CD4-positive, CD25-positive, alpha-beta regulatory T cell (primary cell): ENCODE results near the gene TXNDC17. TPM values are rescaled to one million over a fixed set of nuclear protein-coding genes. Genes with fewer than 3 reads are reported as not detected.
"Not testable (repeated sequence)": the region's sequence is repeated elsewhere in the genome, so short reads cannot be mapped to it uniquely, and the experiment has no call there.

Source experiments
- ATAC-seq, 2 donors: fragments of 150-1000 bp; cut with Tn5 transposase; one replicate each; pipeline ENCODE4 v1.10.0; 2021; ENCODE audit warnings: low read depth in 2 of 2, moderate number of reproducible peaks in 2 of 2, moderate library complexity in 1 of 2
- DNase-seq, 3 donors: peaks; one replicate each; pipeline versions ENCODE4 v3.0.0 to v3.0.0-alpha.2; 2012 to 2022; ENCODE audit warnings: mixed read lengths in 1 of 3
- H3K27ac ChIP-seq: one replicate; pipeline ENCODE4 v1.7.0; 2013; ENCODE audit warnings: mild to moderate bottlenecking, low read length; ENCODE audit not compliant: insufficient read depth, poor library complexity, severe bottlenecking
- H3K27me3 ChIP-seq: one replicate; pipeline ENCODE4 v1.7.0; 2013; ENCODE audit warnings: low read length; ENCODE audit not compliant: control insufficient read depth, insufficient read depth
- H3K36me3 ChIP-seq: one replicate; pipeline ENCODE4 v1.7.0; 2013; ENCODE audit warnings: mild to moderate bottlenecking, low read length, moderate library complexity; ENCODE audit not compliant: control insufficient read depth, insufficient read depth
- H3K4me1 ChIP-seq: 2 replicates; pipeline ENCODE4 v1.7.0; 2013; ENCODE audit warnings: mild to moderate bottlenecking, low read length; ENCODE audit not compliant: insufficient read depth, control insufficient read depth, poor library complexity, severe bottlenecking
- H3K4me3 ChIP-seq: one replicate; pipeline ENCODE4 v1.7.0; 2013; ENCODE audit warnings: low read depth, mild to moderate bottlenecking, low read length, moderate library complexity
- H3K9me3 ChIP-seq, 2 experiments: 1 replicate in 1 of 2; 2 replicates in 1 of 2; pipeline ENCODE4 v1.7.0; 2013; ENCODE audit warnings: low read length in 2 of 2, mild to moderate bottlenecking in 1 of 2, moderate library complexity in 1 of 2; ENCODE audit not compliant: control insufficient read depth in 2 of 2
- H3K27ac Mint-ChIP-seq, 3 donors: one replicate each; pipeline ENCODE4 v1.8.0; 2020 to 2022; ENCODE audit warnings: mild to moderate bottlenecking in 3 of 3, mixed read lengths in 3 of 3, moderate library complexity in 2 of 3
- H3K27me3 Mint-ChIP-seq: one replicate; pipeline ENCODE4 v1.8.0; 2022; ENCODE audit warnings: mild to moderate bottlenecking, mixed read lengths
- H3K36me3 Mint-ChIP-seq: one replicate; pipeline ENCODE4 v1.8.0; 2020; ENCODE audit warnings: mixed read lengths
- H3K4me1 Mint-ChIP-seq, 4 donors: one replicate each; pipeline ENCODE4 v1.8.0; 2020 to 2022; ENCODE audit warnings: mixed read lengths in 4 of 4, mild to moderate bottlenecking in 1 of 4
- H3K4me3 Mint-ChIP-seq, 4 donors: one replicate each; pipeline ENCODE4 v1.8.0; 2020 to 2022; ENCODE audit warnings: mild to moderate bottlenecking in 4 of 4, mixed read lengths in 4 of 4, moderate library complexity in 3 of 4
- H3K9me3 Mint-ChIP-seq, 7 donors: one replicate each; pipeline ENCODE4 v1.8.0; 2020 to 2022; ENCODE audit warnings: mixed read lengths in 7 of 7, mild to moderate bottlenecking in 3 of 7, moderate library complexity in 2 of 7
- polyA plus RNA-seq, 4 donors: library from polyadenylated mRNA; unstranded; fragments of 300-500 nt; fragmentation: Illumina TruSeq; gene quantifications; one replicate each; pipeline ENCODE4 v1.2.3, GENCODE V29; 2021
- total RNA-seq: library from RNA; stranded (reverse); gene quantifications from one replicate; pipeline ENCODE4 v1.2.3, GENCODE V29; 2022

TXNDC17 gene
- total RNA-seq (15.0 TPM), polyA plus RNA-seq (100 to 1,000 TPM; 121 to 262 (median 177) TPM)

DNA sequence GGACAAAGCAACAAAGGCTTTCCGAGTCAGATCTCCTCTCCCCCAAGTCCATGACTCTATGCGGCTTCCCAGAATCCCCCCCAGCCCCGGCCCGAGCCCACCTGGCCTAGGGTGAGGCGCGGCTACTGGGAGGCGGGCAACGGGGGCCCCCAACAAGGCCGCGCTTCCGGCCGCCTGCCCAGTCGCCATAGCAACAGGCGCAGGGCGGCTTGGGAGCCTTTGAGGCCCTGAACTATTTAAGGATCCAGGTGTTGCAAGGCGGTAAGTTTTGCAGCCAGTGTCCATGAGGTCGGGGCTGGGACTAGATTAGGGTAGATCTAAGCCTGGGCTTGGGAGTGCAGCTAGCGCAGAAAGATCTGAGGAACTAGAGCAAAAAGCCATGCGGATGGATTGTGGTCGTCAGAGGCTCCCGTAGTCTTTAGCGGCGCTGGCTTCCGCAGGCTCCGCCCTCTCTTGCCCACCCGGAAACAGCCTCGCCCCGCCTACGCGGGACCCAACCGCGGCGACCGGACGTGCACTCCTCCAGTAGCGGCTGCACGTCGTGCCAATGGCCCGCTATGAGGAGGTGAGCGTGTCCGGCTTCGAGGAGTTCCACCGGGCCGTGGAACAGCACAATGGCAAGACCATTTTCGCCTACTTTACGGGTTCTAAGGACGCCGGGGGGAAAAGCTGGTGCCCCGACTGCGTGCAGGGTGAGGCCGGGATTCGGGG lies at the start of gene TXNDC17, which contains the start of gene KIAA0753:
Gene TXNDC17 (plus strand): TSS at position 525 of the 711 bp plus-strand sequence. CDS start 23 bp downstream, at position 548.
Gene KIAA0753 (minus strand): TSS at position 176 of the 711 bp plus-strand sequence. CDS start 5,608 bp downstream, outside the sequence.
- H3K9me3 ChIP-seq = no peaks in the 10 kb centered on the region
- Mint-ChIP-seq H3K27ac (peak within 1 kb of the TSS; percentile 98), H3K36me3 (peaks cover 15% of the 10 kb centered on the region), H3K27me3 (peaks cover 8% of the 10 kb centered on the region), H3K4me1 (peaks cover 26 to 66% (median 48%) of the 10 kb centered on the region in 4 donors), H3K9me3 (no peaks in the 10 kb centered on the region), H3K4me3 (peak within 1 kb of the TSS; percentile 93 to 98 (median 95))
- DNase-seq (peak; percentile 83 to 95 (median 90)), ATAC-seq (peak; percentile 94)
- H3K4me3 ChIP-seq = peak within 1 kb of the TSS; percentile 92
- peaks cover 35% of the 10 kb centered on the region for H3K4me1 ChIP-seq
- no peaks in the 10 kb centered on the region for H3K27me3 ChIP-seq
- H3K27ac ChIP-seq = peak within 1 kb of the TSS; percentile 83
- peaks cover 19% of the 10 kb centered on the region for H3K36me3 ChIP-seq

DNA sequence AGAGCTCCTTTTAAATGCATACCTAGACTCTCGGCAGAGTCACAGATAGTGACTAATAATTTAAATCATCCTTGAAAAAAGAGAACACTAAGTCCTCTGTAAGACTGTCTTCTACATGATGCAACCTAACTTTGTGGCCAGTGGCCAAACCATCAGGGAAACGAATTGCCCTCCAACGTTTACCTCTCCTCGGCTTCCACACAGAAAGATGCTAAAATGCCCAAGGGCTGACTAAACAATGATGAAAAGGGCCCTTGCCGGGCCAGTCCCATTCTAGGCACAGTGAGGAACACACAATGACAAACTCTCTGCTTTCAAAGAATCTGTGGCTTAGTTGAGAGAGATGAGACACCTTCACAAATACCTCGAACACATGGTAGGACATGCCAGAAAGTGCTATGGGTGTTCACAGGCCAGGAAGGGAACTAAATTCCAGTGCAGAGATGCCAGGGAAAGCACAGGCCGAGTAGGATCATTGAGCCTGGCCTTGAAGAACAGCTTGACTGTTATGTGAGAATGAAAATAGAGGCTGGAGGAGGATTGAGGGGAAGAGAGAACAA lies 49.2 kb upstream of the TXNDC17 start:
- Histone ChIP-seq H3K4me1 (no peaks in the 10 kb centered on the region), H3K27ac (no peak overlapping the region), H3K27me3 (no peaks in the 10 kb centered on the region), H3K36me3 (peaks cover 68% of the 10 kb centered on the region), H3K9me3 (no peaks in the 10 kb centered on the region), H3K4me3 (no peak overlapping the region)
- no peak overlapping the region for H3K4me3 Mint-ChIP-seq
- no peaks in the 10 kb centered on the region for H3K4me1 Mint-ChIP-seq
- H3K36me3 Mint-ChIP-seq = peaks cover 74% of the 10 kb centered on the region
- DNase-seq (no peak), ATAC-seq (no peak)
- peak overlapping the region in 1 of 3 donors; percentile 4 for H3K27ac Mint-ChIP-seq
- H3K9me3 Mint-ChIP-seq = no peaks in the 10 kb centered on the region
- H3K27me3 Mint-ChIP-seq = no peaks in the 10 kb centered on the region

DNA sequence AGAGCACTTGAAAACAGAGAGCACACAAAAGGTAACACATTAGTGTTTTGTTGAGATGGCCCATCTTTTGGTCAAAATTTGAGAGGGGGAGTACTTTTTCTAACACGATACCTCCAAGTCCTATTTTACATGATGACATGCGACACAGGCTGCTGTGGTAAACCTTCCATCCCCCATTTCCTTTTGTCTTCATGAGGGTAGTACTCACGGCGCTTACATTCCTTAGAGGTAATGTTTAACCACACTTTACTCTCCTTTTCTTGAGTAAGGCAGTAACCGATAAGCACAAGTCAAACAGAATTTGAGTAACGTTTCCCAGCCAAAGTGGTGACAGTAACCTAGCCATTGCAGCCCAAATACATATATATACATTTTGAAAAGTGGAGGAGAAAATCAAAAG lies 48.7 kb upstream of the TXNDC17 start:
- ATAC-seq (no peak), DNase-seq (no peak)
- Mint-ChIP-seq H3K27me3 (no peaks in the 10 kb centered on the region), H3K4me3 (no peak overlapping the region), H3K9me3 (no peaks in the 10 kb centered on the region), H3K36me3 (peaks cover 78% of the 10 kb centered on the region), H3K4me1 (no peaks in the 10 kb centered on the region), H3K27ac (peak overlapping the region in 1 of 3 donors; percentile 4)
- Histone ChIP-seq H3K27me3 (no peaks in the 10 kb centered on the region), H3K9me3 (no peaks in the 10 kb centered on the region), H3K27ac (no peak overlapping the region), H3K36me3 (peaks cover 68% of the 10 kb centered on the region), H3K4me3 (no peak overlapping the region), H3K4me1 (no peaks in the 10 kb centered on the region)

DNA sequence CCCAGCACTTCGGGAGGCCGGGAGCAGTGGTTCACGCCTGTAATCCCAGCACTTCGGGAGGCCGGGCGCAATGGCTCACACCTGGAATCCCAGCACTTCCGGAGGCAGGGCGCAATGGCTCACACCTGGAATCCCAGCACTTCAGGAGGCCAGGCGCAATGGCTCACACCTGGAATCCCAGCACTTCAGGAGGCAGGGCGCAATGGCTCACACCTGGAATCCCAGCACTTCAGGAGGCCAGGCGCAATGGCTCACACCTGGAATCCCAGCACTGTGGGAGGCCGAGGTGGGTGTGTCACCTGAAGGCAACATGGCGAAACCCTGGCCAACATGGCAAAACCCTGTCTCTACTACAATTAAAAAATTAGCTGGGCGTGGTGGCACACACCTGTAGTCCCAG lies 47.5 kb upstream of the TXNDC17 start:
- peaks cover 69% of the 10 kb centered on the region for H3K36me3 Mint-ChIP-seq
- H3K4me3 ChIP-seq, H3K27ac Mint-ChIP-seq, H3K9me3 ChIP-seq, H3K4me1 ChIP-seq, H3K9me3 Mint-ChIP-seq, H3K27ac ChIP-seq, DNase-seq, H3K27me3 Mint-ChIP-seq, ATAC-seq, H3K27me3 ChIP-seq, H3K4me1 Mint-ChIP-seq, H3K4me3 Mint-ChIP-seq: not testable (repeated sequence)
- peaks cover 67% of the 10 kb centered on the region for H3K36me3 ChIP-seq

DNA sequence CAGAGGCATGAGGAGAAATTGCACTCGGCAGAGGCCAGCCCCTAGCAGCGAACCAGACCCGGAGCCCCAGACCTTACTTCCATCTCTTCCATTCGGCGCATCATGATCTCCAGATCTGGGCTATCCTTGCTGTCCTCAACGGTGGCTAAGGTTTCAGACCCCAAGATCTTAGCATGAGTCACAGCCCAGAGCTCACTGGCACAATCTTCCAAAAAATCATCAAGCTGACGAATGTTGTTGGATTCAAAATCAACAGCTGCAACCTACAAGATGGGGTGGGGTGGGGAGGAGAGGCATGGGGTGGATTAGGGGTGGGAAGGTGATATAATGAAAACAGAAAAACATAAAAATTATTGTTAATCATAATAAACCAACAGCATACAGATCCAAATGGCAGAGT lies 44.8 kb upstream of the TXNDC17 start:
- Histone ChIP-seq H3K9me3 (no peaks in the 10 kb centered on the region), H3K27ac (no peak overlapping the region), H3K4me1 (no peaks in the 10 kb centered on the region), H3K36me3 (peaks cover 60% of the 10 kb centered on the region), H3K4me3 (no peak overlapping the region), H3K27me3 (no peaks in the 10 kb centered on the region)
- Mint-ChIP-seq H3K36me3 (peaks cover 53% of the 10 kb centered on the region), H3K4me1 (no peaks in the 10 kb centered on the region), H3K4me3 (no peak overlapping the region), H3K27ac (no peak overlapping the region), H3K27me3 (no peaks in the 10 kb centered on the region), H3K9me3 (no peaks in the 10 kb centered on the region)
- ATAC-seq = no peak
- no peak for DNase-seq

DNA sequence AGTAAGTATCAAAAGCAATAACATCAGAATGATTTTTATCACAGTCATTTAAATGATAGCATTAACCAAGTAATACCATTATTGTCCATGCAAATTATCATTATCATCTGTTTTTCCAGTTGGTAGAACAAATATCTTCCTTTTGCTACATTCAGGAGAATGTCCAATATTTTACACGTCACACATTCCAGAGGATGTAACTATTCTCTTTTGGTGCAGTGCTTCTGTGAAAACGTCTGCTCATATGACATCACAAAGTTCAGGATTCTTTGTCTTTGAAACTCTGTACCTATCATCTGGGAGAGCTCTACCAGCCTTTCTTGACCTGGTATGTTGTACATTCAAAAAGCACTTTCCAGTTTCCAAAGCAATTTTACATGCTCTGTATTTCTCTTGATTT lies 44.3 kb upstream of the TXNDC17 start:
- Histone ChIP-seq H3K27ac (no peak overlapping the region), H3K9me3 (no peaks in the 10 kb centered on the region), H3K27me3 (no peaks in the 10 kb centered on the region), H3K36me3 (peaks cover 57% of the 10 kb centered on the region), H3K4me3 (no peak overlapping the region), H3K4me1 (no peaks in the 10 kb centered on the region)
- Mint-ChIP-seq H3K27ac (no peak overlapping the region), H3K4me1 (no peaks in the 10 kb centered on the region), H3K4me3 (no peak overlapping the region), H3K27me3 (no peaks in the 10 kb centered on the region), H3K9me3 (no peaks in the 10 kb centered on the region), H3K36me3 (peaks cover 49% of the 10 kb centered on the region)
- no peak for DNase-seq
- no peak for ATAC-seq

DNA sequence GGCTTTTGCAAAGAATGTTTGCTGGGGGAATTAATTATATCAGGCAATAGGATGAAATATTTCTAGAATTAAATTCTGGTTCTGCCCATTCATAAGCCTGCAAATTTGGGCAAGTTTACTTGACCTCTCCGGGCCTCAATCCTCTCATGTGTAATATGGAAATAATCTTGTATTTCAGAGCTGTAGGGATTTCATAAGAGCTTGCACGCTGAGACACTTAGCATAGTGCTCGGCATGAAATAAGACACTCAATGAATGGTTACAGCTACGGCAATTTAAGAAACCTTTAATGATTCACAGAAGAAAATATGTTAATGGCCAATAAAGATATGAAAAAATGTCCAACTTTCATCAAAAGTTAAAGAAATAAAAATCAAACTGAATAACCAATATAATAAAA lies 43.9 kb upstream of the TXNDC17 start:
- Histone ChIP-seq H3K4me1 (no peaks in the 10 kb centered on the region), H3K27me3 (no peaks in the 10 kb centered on the region), H3K4me3 (no peak overlapping the region), H3K9me3 (no peaks in the 10 kb centered on the region), H3K36me3 (peaks cover 53% of the 10 kb centered on the region), H3K27ac (no peak overlapping the region)
- DNase-seq (no peak), ATAC-seq (no peak)
- Mint-ChIP-seq H3K4me3 (no peak overlapping the region), H3K4me1 (no peaks in the 10 kb centered on the region), H3K27me3 (no peaks in the 10 kb centered on the region), H3K36me3 (peaks cover 48% of the 10 kb centered on the region), H3K27ac (no peak overlapping the region), H3K9me3 (no peaks in the 10 kb centered on the region)

DNA sequence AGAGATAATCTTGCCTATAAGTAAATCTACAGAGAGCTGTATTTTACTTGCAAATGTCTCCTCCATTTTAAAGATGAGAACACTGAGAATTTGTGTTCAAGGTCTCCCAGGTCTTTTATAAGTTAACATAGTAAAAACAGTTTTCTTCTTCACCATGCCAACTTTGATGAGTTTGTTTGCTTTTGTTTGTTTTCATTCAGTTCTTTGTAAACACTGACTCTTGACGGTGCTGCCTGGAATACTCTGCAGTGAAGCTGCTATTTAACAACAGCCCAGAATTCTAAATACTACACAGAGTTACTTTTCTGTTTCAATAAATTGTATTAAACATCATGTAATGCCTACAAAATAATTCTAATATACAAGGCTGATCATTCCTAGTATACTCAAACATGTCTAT lies 43.1 kb upstream of the TXNDC17 start:
- DNase-seq (no peak), ATAC-seq (no peak)
- H3K27me3 Mint-ChIP-seq = no peaks in the 10 kb centered on the region
- no peaks in the 10 kb centered on the region for H3K9me3 Mint-ChIP-seq
- peaks cover 44% of the 10 kb centered on the region for H3K36me3 Mint-ChIP-seq
- Histone ChIP-seq H3K4me1 (no peaks in the 10 kb centered on the region), H3K27ac (no peak overlapping the region), H3K27me3 (no peaks in the 10 kb centered on the region), H3K4me3 (no peak overlapping the region), H3K9me3 (no peaks in the 10 kb centered on the region), H3K36me3 (peaks cover 50% of the 10 kb centered on the region)
- H3K4me1 Mint-ChIP-seq = peaks cover 0 to 2% (median 1%) of the 10 kb centered on the region in 4 donors
- no peak overlapping the region for H3K27ac Mint-ChIP-seq
- H3K4me3 Mint-ChIP-seq = no peak overlapping the region
